HG03558 (cell line): ENCODE results near the gene LRRC37A.
"Not testable (repeated sequence)": the region's sequence is repeated elsewhere in the genome, so short reads cannot be mapped to it uniquely, and the experiment has no call there.

Experiments used
- ATAC-seq: cut with Tn5 transposase; IDR thresholded peaks from one replicate; pipeline ENCODE4 v1.9.1; 2021; ENCODE audit warnings: moderate number of reproducible peaks; ENCODE audit not compliant: unreplicated experiment; ENCODE audit errors: extremely low read depth

The LRRC37A gene

DNA sequence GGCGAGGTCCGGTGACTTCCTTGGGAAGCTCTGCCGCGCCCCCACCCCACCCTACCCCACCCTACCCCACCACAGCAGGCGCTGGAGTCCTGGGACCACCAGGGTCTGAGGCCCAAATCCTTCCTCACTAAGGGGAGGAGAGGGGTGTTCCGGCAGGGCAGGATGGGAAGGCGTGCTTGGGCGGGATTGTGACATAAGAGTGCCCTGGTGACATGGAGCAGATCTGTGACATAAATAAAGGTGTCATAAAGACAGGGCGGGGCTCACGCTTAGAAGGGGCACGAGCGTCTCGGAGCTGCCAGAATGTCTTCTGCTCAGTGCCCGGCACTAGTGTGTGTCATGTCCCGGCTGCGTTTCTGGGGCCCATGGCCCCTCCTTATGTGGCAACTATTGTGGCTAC, at the start of gene LRRC37A:
TSS of gene LRRC37A (plus strand) at position 301 of the 400 bp plus-strand sequence. CDS start at position 304, 3 bp downstream.
- ATAC-seq: not testable (repeated sequence)

DNA sequence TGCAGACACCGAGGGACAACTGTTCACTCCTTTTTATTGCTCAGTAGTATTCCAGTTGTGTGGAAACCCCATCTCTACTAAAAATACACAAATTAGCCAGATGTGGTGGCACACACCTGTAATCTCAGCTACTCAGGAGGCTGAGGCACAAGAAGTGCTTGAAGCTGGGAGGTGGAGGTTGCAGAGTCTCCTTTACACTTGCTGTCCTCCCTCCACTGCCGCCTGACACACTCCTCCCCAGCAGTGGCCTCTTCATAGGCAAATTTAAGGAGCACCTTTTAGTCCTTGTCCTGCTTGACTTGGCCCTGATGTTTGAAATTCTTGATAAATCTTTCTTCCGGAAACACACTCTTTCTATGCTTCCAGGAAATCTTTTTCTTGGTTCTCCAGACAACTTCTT, 45.8 kb upstream of the LRRC37A start:
- ATAC-seq: not testable (repeated sequence)

DNA sequence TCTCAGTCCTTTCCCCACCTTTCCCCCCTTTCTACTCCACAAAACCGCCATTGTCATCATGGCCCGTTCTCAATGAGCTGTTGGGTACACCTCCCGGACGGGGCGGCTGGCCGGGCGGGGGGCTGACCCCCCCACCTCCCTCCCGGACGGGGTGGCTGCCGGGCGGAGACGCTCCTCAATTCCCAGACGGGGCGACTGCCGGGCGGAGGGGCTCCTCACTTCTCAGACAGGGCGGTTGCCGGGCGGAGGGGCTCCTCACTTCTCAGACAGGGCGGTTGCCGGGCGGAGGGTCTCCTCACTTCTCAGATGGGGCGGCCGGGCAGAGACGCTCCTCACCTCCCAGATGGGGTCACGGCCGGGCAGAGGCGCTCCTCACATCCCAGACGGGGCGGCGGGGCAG, 42.1 kb upstream of the LRRC37A start:
- ATAC-seq: not testable (repeated sequence)

DNA sequence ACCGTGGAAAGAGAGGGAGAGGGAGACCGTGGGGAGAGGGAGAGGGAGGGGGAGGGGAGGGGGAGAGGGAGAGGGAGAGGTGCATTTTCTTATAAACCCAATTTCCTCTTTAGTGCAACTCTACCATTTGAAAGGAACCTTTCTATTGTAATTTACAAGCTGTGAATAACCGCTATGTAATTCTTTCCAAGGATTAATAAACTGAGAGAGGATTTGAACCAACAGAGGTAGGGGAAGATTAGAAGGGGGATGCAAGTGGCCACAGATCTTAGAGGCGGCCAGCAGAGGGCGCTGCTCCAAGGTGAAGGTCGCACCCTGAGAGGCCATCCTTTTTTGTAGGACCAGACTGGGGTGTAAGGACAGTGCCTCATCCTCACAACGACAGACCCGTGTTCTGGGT, 41.2 kb upstream of the LRRC37A start:
- ATAC-seq: not testable (repeated sequence)

DNA sequence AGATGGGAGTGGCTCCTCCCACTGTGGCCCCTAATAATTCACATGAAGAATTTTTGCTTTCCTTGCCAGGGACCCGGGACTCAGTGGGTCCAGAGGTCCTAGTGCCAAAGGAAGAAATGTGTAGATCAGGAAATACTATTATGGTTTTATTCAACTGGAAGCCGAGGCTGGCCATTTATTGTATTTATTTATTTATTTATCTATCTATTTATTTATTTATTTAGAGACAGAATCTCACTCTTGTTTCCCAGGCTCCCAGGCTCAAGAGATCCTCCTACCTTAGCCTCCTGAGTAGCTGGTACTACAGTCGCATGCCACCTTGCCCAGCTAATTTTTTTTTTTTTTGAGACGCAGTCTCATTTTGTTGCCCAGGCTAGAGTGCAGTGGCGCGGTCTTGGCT, 40.7 kb upstream of the LRRC37A start:
- not testable (repeated sequence) for ATAC-seq

DNA sequence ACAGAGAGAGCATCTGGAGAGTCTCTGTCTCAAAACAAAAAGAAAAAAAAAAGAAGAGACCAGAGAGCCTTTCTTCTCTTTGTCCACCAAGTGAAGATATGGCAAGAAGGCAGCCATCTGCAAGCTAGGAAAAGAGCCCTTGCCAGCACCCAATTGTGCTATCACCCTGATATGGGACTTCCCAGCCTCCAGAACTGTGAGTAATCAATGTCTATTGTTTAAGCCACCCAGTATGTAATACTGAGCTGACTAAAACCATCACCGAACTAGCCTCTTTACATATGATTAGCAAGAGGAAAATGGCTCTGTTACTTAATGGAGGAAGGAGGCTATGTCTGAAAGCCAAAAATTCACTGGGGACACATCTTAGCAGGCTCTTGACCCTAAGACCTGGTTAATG, 38.6 kb upstream of the LRRC37A start:
- not testable (repeated sequence) for ATAC-seq

DNA sequence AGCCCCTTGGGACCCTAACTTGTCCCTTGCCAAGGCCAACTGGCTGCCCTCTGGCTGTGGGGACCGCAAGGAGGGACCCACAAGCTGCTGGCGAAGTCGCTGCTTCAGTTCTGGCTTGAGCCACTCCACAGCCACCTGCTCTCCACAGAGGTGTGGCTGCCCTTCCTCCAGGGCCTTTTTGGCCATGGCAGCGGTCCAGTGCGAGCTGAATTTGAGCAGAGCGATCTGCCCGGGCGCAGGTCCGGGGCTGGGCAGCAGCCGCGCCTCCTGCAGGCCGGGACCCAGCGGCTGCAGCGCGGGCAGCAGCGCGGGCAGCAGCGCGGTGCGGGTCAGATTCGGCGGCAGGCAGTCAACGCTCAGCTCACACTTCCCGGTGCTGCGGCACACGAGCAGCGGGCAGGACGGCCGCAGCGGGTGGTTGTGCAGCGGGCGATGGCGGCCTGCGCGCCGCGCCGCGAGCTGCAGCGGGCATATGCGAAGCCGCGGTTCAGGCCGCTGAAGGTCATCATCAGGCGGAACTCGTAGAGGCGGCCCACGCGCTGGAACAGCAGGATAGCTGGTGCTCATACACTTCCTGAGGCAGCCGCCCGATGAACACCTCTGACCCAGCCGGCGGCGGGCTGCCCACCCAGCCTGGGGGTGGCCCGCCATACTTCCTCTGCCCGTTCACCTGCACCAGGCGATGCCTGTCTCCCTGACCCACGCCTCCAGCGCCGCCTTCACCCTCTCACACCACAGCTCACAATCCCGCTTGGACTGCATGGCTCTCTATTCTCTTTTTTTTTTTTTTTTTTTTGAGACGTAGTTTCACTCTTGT, 34.9 kb upstream of the LRRC37A start:
- ATAC-seq: not testable (repeated sequence)

DNA sequence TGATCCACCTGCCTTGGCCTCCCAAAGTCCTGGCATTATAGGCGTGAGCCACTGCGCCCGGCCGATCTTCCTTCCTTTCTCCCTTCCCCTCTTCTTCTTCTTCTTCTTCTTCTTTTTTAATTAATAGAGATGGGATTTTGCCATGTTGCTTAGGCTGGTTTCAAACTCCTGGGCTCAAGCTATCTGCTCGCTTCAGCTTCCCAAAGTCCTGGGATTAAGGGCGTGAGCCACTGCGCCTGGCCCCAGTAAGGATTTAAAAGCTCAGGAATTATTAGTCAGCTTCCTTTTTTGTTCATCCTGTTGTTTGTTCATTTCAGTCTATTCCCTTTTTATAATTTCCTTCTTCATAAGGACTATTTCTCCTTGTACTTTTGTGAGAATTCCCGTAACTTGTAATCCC, 32.7 kb upstream of the LRRC37A start:
- no peak for ATAC-seq

DNA sequence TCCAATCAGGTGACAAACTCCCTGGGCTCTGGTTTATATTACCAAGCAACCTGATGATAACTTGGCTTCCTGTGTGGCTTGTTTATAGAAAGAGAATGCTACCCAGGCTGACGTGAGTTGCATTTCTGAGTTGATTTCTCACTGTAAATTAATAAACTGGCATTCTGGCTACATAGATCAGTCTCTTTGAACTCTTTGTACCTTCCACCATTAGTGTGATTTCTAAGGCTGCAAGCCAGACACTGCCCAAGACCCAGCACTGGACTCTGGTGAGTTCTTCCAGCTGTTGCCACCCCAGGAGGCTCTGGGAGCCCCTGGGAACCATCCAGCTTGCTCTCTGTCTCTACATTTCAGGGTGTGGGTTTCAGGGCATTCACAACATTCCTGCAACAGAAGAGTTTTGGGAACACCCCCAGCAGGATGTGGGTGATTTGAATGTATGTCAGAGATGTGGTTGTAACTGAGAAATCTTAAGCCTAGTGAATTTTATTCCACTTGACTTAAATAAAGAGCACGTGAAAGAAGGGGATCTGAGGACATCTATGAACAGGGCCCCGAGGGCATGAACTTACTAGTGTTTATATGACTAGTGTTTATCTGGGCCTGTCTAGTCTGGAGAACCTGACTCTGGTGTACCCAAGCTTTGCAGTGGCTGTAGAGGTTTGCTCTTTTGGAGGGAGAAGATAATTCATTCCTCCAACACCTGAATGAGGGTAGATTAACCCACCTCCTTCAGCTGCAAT, 30.3 kb upstream of the LRRC37A start:
- no peak for ATAC-seq

DNA sequence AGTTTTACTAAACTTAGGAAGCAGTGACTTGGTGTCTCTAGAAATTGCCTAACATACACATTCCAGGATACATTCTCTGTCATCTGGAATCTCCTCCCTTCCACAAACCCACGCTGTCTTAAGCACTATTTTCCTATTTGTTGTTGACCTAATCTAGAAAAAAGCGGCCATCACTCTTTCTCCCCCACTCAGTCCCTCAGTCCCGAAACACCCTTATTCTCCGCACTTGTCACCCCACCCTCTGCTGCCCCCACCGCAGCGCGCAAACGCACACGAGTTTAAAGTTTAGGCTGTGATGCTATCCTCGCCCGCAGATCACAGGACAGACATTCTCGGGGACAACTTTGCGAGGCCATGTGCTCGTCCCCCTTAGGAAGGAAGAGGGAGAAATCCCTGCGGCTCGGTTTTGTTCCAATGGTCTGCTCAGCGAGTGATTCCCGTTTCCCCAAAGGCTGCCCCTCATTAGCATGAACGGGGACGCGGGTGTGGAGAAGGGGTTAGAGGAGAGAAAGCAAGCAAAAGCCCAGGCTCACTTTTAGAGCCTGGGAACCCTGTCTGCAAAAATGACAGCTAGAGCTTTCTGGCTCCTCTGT, 28.8 kb upstream of the LRRC37A start:
- not testable (repeated sequence) for ATAC-seq

DNA sequence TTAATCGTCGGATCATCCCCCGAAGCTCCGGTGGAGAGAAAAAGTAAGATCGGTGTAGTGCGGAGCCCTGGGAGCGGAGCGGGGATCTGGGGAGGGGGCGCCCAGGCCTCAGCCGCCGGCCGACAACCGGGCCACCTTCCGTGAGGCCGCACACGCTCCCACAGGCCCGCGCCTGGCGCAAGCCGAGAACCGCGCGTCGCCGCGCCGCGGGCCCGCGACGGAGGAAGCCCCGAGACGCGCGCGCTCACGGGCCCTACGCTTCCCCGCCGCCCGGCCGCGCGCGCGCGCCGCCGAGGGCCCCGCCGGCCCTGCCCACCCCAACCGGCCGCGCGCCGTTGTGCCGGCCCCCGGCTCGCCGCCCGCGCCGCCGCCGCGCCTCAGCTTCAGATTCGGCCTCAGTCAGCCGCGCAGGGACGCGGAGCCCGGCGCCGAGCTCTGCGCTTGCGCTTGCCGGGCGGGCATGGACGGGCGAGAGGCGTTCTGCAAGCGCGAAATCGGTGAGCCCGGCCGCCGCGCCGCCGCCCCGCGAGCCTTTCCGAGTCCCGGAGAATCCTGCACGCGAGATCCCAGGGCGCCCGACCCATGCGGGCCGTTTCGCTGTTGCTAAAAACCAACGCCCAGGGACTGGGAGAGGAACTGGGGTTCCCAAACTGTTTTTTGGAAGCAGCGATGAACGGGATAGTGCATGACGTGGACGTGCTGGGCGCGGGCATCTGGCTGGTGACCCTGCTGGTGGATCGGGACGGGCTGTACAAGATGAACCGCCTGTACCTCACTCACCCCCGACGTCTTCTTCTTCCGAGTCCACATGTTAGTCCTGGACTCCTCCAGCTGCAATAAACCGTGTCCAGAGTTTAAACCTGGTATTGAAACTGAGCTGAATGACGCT, 28.0 kb upstream of the LRRC37A start:
- peak; percentile 57 for ATAC-seq

DNA sequence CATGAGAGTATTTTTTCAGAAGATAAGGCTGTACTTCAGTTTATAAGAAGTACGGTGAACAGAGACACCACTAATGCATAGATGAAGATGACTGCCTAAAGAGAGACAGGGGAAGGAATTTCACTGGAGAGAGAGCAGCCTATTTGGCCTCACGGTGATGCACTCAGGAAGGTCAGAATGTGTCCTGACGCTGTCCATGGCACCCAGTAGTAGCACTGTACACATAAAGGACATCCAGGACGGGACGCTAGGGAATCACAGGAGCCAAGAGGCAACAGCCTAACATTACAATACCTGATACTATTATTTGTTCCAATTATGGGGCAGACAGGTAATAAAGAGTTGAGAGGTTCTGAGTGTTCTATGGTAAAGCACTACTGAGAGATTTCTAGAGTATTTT, 24.9 kb upstream of the LRRC37A start:
- ATAC-seq: no peak

DNA sequence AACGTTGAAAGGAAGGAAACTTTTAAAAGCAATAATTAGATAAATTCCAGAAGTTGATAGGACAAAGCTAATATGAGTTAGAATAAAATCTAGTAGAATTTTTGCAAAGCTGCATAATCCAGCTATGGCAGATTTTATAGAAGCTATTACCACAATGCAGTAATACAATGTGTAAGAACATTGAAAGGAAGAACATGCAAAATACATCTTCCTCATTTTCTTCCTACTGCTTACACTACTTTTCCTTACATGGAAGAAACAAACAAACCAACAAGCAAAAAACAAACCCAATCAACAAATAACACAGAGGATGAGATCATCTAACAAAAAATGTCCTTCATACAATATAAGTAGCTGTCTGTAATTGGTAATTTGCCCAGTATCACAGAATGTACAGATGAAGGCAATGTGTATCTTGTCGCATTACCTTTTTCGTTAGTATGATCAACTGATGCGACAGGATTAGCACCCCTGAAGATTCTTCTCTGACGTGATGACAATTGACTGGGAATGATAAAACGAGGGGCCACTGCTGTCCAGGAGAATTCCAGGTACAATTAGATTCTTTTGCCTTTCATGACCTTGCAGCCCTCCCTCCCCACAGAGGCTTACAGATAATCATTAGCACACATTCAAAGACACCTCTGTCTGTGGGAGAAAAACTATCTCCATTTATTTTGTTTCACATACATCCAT, 21.2 kb upstream of the LRRC37A start:
- ATAC-seq: no peak

DNA sequence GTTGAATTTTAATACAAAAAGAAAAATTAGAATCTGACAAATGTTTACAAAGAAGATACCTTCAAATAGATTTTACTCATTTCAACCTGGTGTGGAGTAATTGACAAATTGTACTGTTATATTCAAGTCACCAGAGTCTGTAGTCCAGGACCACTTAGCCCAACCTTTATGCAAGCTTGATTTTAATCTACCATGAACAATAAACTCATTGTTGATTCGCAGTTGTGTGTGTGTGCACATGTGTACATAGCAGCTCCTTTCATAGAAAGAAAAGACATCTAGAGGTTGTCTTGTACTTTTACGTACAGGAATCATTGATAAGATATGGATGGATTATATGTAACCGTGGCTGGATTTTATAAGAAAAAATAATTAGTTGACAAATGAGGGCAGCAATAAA, 20.7 kb upstream of the LRRC37A start:
- no peak for ATAC-seq

DNA sequence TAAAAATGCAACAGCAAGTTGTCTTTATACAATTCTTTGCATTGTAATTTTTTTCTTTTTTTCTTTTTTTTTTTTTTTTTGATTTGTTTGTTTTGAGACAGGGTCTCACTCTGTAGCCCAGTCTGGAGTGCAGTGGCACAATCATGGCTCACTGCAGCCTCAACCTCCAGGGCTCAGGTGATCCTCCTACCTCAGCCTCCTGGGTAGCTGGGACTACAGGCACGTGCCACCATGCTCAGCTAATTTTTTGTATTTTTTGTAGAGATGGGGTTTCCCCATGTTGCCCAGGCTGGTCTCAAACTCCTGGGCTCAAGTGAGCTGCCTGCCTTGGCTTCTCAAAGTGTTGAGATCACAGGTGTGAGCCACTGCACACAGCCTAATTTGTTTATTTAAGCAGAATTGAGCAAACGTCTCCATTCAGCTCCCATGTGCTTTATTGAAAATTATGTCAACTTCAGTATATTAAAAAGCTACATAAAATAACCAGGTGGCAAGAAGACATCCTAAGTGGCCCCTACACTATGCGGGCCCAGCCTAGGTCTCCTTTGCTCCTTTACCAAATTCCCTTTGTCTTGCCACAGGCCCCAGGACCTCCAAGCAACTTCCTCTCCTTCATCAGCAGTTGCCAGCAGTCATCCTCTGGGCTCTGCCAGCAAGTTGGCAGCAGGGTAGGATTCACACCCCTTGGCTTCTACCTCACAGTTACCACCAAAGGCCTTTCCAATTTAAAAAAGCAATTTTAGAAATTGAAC, 18.0 kb upstream of the LRRC37A start:
- not testable (repeated sequence) for ATAC-seq

DNA sequence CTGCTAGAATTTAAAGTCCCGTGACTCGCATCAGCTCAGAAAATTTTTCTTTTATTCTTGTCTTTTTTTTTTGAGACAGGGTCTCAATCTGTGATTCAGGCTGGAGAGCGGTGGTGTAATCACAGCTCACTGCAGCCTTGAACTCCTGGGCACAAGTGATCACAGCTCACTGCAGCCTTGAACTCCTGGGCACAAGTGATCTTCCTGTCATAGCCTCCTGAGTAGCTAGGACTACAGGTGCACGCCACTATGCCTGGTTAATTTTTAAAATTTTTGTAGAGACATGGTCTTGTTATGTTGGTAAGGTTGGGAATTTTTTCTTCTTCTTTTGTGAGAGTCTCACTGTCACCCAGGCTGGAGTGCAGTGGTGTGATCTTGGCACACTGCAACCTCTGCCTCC, 13.6 kb upstream of the LRRC37A start:
- ATAC-seq: not testable (repeated sequence)

DNA sequence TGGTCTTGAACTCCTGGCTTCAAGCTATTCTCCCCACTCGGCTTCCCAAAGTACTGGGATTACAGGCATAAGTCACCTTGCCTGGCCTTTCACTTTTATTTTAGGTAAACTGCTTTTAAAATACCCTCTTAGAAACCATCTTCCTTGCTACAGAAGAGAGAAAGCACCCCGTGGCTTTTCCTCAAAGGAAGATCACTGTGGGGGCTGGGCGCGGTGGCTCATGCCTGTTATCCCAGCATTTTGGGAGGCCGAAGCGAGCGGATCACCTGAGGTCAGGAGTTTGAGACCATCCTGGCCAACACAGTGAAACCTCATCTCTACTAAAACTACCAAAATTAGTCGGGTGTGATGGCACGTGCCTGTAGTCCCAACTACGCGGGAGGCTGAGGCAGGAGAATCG, 12.3 kb upstream of the LRRC37A start:
- not testable (repeated sequence) for ATAC-seq

DNA sequence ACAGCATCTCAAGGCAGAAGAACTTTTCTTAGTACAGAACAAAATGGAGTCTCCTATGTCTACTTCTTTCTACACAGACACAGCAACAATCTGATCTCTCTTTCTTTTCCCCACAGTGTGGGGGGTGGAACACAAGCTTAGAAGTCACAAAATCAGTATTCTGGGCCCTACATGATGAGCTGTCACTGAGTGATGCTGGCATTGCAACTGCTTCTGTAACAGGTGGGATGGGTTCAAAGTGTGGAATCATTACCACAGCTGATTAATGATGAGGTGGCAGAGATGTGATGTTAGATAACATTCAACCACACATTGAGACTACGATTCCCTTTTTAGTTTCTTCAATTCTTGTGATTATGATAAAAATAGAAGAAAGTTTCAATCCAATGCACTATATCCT, 10.5 kb upstream of the LRRC37A start:
- ATAC-seq: not testable (repeated sequence)

DNA sequence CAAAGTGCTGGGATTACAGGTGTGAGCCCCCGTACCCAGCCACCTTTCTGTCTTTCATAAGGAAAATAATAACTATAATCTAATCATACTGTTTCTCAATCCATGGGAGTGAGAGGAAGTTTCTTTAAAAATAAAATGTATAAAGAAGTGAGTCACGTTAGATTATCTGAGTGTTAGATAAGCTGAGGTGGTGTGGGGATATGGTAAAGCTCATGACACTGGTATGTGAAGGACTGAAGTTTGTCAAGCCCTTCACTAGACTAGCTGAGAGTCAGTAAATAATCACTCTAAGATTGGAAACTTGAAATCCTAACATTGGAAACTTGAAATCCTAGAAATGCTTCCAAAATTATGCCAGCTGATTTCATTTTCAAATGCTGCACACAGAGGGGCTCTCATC, 9.4 kb upstream of the LRRC37A start:
- ATAC-seq: not testable (repeated sequence)
